HG03139 (cell line): ENCODE measurements around the gene MEAF6.
A peak's percentile ranks its signal among the peaks of the same experiment; 100 is the strongest.

Source experiments
- ATAC-seq: cut with Tn5 transposase; IDR thresholded peaks from one replicate; pipeline ENCODE4 v1.9.1; 2021; ENCODE audit not compliant: unreplicated experiment

The MEAF6 gene

GRCh38 chr1:37474697-37475379 lies 39.7 kb downstream of the MEAF6 start:
- no peak for ATAC-seq

GRCh38 chr1:37474046-37474696 lies 40.4 kb downstream of the MEAF6 start, which contains the start of gene ZC3H12A:
Gene ZC3H12A (plus strand): TSS chr1:37474580. CDS start chr1:37475497, 917 bp downstream.
- peak; percentile 53 for ATAC-seq

- ATAC-seq: no peak
Measured at GRCh38 chr1:37473431-37474045, 41.0 kb downstream of the MEAF6 start.

DNA sequence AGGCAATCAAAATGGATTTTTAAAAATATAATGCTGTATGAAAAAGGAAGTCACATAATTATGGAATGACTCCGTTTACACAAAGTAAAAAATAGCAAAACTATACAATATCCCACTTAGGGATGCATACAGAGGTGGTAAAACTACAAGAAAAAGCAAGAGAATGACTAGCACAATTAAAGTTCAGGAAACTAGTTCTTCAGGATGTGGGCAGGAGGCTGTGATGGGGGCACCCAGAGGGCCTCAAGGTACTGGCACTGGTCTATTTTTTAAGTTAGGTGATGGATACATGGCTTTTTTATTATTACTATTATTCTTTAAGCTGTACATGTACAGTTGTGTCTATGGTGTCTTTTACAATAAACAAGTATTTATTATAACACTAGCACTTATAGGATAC lies 41.6 kb downstream of the MEAF6 start:
- no peak for ATAC-seq

DNA sequence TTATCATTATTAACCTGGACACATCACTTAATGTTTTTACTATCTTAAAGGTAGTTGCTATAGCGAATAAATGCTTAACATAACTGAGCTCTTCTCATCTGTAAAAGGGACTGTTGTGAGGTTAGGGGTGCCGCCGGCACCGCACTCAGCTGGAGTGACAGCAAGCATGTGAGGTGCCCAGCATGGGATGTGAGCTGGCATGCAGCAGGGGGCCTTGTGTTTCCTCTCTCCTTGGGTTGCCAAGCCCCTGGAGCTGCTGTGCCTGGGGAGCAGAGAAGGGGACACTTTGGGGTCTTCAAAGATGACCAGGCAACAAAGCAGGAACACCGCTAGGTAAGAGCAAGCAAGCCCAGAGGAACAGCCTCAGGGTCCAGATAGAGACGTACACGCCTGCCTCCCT lies 42.3 kb downstream of the MEAF6 start:
- no peak for ATAC-seq

DNA sequence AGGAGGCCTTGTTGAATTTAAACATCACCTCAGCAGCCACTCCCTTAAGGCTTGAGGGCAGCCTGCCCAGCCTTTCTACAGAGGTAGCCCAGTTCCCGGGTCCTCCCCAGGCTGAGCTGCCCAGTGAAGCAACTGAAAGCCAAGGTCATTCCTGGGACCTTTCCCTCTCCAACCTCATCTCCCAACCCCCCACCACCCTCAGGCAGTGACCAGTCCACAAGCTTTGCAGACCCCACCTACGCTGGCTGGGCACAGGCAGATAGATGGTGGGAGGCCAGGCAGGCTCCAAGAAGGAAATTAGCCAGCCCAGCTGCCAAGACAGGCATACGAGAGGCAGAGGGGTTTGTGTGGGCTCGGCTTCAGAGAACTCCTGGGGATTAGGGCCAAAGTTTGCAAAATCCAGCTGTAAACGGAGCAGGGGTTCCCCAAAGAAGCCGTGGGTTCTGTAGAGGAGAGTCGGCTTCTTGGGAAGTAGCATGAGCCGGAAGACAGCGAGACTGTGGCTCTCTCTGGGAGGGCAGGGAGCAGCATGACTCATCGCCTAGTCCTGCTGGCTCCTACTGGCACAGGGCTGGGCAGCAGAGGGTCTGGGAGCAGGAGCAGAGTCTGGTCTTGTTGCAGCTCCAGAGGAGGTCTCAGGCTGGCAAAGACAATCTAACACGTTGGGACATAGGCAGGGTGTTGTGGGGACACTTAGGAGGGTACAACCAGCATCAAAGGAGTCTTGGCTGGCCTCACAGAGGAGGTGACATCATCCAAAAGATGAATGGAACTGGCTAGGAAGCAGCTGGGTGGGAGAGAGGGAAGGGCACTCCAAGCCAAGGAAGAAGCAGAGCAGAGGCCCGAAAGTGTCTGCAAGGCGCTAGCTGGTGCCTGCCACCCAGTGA lies 43.0 kb downstream of the MEAF6 start:
- no peak for ATAC-seq

DNA sequence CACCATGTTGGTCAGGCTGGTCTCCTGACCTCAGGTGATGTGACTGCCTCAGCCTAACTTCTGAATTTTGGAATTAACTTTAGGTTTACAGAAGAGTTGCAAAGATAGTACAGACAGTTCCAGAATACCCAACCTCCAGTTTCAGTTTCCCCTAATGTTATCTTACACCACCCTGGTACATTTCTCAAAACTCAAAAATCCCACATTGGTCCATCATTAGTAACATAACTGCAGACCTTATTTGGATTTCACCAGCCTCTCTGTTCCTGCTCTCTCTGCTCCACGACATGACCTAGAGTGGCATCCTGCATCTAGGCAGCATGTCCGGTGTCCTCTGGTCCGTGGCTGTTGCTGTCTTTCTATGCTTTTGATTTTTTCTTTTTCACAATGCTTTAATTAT lies 45.2 kb downstream of the MEAF6 start:
- no peak for ATAC-seq

DNA sequence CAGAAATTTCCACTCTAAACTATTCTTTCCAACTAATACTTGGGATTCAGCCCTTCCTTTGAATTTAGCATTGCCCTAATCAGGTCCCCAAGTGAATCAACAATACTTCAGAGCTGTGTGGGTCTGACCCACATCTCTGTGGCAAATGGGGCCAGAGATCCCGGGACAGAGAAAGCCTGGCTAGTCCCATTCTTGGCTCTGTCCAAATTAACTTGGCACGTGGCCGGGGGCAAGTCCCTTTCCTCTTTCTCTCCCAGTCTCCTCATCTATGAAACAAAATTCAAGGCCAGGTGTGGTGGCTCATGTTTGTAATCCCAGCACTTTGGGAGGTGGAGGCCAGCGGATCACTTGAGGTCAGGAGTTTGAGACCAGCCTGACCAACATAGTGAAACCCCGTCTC lies 46.5 kb downstream of the MEAF6 start:
- no peak for ATAC-seq

- ATAC-seq: no peak
Measured at GRCh38 chr1:37465593-37466517, 48.7 kb downstream of the MEAF6 start.

GRCh38 chr1:37464443-37464842 lies 50.1 kb downstream of the MEAF6 start:
- ATAC-seq: no peak

DNA sequence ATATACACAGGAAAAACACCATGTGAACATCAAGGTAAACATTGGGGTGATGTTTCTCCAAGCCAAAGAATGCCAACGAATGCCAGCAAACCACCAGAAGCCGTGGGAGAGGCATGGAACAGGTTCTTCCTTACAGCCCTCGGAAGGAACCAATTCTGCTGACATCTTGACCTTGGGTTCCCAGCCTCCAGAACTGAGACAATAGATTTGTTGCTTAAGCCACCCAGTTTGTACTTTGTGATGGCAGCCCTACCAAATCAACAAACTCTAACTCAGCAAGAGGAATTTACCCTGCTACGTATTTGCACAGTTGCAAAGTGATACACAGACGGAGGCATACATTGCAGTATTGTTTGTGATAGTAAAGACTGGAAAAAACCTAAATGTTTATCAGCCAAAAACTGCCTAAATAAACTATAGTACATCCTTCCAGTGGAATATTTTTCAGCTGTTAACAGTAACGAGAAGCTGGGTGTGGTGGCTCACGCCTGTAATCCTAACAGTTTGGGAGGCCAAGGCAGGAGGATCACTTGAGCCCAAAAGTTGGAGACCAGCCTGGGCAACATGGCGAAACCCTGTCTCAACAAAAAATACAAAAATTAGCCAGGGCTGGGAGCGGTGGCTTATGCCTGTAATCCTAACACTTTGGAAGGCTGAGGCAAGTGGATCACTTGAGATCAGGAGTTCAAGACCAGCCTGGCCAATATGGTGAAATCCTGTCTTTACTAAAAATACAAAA lies 52.7 kb downstream of the MEAF6 start:
- ATAC-seq: no peak

DNA sequence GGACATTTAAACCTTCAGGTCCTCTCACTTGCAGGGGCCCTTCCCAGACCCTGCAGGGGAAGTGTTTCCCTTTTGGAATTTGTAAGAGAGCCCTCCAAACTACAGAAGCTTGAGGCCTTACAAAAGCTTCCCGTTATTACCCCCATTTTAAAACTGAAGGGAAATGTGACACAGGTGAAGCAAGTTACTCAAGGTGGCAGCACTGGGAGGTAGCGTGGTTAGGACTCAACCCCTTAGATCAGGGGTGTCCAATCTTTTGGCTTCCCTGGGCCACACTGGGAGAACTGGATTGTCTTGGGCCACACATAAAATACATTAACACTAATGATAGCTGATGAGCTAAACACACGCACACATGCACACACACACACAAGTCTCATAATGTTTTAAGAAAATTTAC lies 56.0 kb downstream of the MEAF6 start:
- ATAC-seq: no peak

GRCh38 chr1:37456614-37457013 lies 58.0 kb downstream of the MEAF6 start:
- ATAC-seq: no peak

GRCh38 chr1:37455516-37455915 lies 59.0 kb downstream of the MEAF6 start:
- no peak for ATAC-seq

- no peak for ATAC-seq
Measured at GRCh38 chr1:37453647-37454046, 60.9 kb downstream of the MEAF6 start.

- ATAC-seq: no peak
Measured at GRCh38 chr1:37452416-37452815, 62.1 kb downstream of the MEAF6 start.

GRCh38 chr1:37449936-37450335 lies 64.6 kb downstream of the MEAF6 start:
- no peak for ATAC-seq

DNA sequence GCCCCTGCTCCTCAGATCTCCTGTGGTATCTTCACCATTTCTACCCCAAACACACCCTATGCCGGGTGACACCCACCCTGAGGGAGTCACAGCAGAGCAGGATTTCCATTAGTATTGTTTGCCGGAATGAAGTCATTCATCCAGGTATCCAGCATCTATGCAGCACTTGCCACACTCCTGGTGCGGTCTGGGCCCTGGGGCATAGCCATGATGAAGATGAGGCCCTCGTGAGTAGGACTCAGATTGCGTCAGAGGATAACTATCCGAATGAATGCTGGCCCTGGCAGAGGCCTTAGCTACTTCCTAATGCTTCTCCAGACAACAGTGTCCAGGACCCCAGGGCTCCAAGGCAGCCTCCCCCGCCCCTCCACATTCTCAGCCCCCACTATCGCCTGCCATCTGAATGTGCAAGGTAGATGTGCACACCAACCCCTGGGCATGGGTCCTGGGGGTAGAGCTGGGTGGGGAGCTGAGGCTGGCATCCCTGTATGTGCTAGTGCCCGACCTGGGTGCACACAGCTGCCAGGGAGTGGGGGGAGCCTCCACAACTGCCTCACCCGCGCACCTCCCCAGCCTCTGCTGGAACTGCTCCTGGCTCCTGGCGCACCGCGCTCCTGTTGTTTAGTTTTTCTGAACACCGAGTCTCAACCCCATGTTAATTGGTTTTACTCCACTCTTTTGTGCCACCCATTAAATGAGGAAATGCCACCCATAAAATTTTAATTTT lies 65.7 kb downstream of the MEAF6 start:
- ATAC-seq: no peak

DNA sequence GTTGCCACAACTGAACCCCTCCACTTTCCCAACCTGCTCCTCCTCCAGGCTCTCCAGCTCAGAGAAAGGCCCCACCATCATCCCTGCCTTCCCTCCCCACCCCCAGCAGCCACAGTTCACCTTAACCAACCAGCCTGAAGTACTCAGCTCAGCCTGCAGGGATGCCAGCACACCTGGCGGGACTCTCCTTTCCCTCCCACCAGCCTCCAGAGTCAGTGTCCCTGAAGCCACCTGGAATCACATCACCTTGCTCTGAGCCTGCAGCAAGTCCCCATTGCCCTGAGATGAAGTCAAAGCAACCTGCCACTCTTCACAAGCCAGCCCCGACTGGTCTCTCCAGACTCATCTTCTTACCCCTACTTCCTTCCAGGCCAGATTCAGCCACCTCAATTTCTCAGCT lies 66.4 kb downstream of the MEAF6 start:
- no peak for ATAC-seq
